Thoracic aorta (tissue), 2 donors: ENCODE results near the gene HEXD. TPM values are rescaled to one million over a fixed set of nuclear protein-coding genes. Genes with fewer than 3 reads are reported as not detected.

ENCODE experiments used
- ATAC-seq: fragments of 150-250 bp; one replicate; pipeline ENCODE4 v1.8.0; 2017; ENCODE audit warnings: low read depth; ENCODE audit not compliant: insufficient number of reproducible peaks, low FRiP score
- DNase-seq: peaks from one replicate; pipeline ENCODE4 v3.0.0-alpha.2; 2020; ENCODE audit warnings: low spot score
- H3K27ac ChIP-seq, 2 donors: fragments of 200-600 bp; sonication (generic); 1 replicate in 1 of 2; 2 replicates in 1 of 2; pipeline ENCODE4 v1.5.1; 2016; ENCODE audit warnings: mild to moderate bottlenecking in 2 of 2, moderate library complexity in 2 of 2
- H3K27me3 ChIP-seq: fragments of 200-600 bp; sonication (generic); replicated peaks from 2 replicates; pipeline ENCODE4 v1.6.0; 2016; ENCODE audit warnings: mild to moderate bottlenecking; ENCODE audit not compliant: insufficient read depth
- H3K36me3 ChIP-seq: fragments of 200-600 bp; sonication (generic); one replicate; pipeline ENCODE4 v1.5.1; 2016
- H3K4me1 ChIP-seq, 2 donors: fragments of 200-600 bp; sonication (generic); 1 replicate in 1 of 2; 2 replicates in 1 of 2; pipeline versions ENCODE4 v1.5.1 to v1.6.0; 2016; ENCODE audit warnings: low read depth in 2 of 2, mild to moderate bottlenecking in 1 of 2; ENCODE audit not compliant: control insufficient read depth in 1 of 2
- H3K4me3 ChIP-seq: fragments of 200-600 bp; sonication (generic); 2 replicates; pipeline ENCODE4 v1.5.1; 2016; ENCODE audit warnings: mild to moderate bottlenecking
- H3K9me3 ChIP-seq: fragments of 200-600 bp; sonication (generic); 2 replicates; pipeline ENCODE4 v1.5.1; 2016
- CTCF ChIP-seq: fragments of 200-600 bp; sonication (generic); IDR thresholded peaks from one replicate; pipeline ENCODE4 v1.5.1; 2019; ENCODE audit warnings: antibody characterized with exemption
- total RNA-seq, 2 donors: library from RNA; depleted of rRNA; stranded (reverse); fragments of >200 nt; gene quantifications; one replicate each; pipeline versions ENCODE4 v1.1.0 to v1.2.3, GENCODE V29; 2016

The HEXD gene
- total RNA-seq, 2 donors from 2014 or later: 31.4 to 34.7 TPM

GRCh38 chr17:82444284-82444893, 26.2 kb downstream of the HEXD start:
- no peaks in the 10 kb centered on the region for H3K9me3 ChIP-seq
- H3K27me3 ChIP-seq: no peaks in the 10 kb centered on the region
- DNase-seq: no peak
- H3K4me1 ChIP-seq: peaks cover 8 to 22% of the 10 kb centered on the region in 2 donors
- H3K4me3 ChIP-seq: no peak overlapping the region
- peaks cover 9% of the 10 kb centered on the region for H3K36me3 ChIP-seq
- no peak for ATAC-seq
- no peak overlapping the region for H3K27ac ChIP-seq
- no peak for TF ChIP-seq CTCF

- H3K36me3 ChIP-seq: peaks cover 9% of the 10 kb centered on the region
- no peak for TF ChIP-seq CTCF
- no peak overlapping the region for H3K4me3 ChIP-seq
- DNase-seq: no peak
- peak overlapping the region in 1 of 2 donors; percentile 3 for H3K27ac ChIP-seq
- no peaks in the 10 kb centered on the region for H3K9me3 ChIP-seq
- peak; percentile 20 for ATAC-seq
- H3K27me3 ChIP-seq: no peaks in the 10 kb centered on the region
- peaks cover 8 to 29% of the 10 kb centered on the region in 2 donors for H3K4me1 ChIP-seq
These were observed 26.9 kb downstream of the HEXD start for GRCh38 chr17:82444941-82445521.

GRCh38 chr17:82445542-82445941, 27.4 kb downstream of the HEXD start:
- Histone ChIP-seq H3K36me3 (peaks cover 9% of the 10 kb centered on the region), H3K9me3 (no peaks in the 10 kb centered on the region), H3K27me3 (no peaks in the 10 kb centered on the region), H3K27ac (peak overlapping the region in 1 of 2 donors; percentile 3), H3K4me3 (no peak overlapping the region), H3K4me1 (peaks cover 8 to 30% of the 10 kb centered on the region in 2 donors)
- ATAC-seq: no peak
- TF ChIP-seq CTCF: no peak
- DNase-seq: no peak

- H3K4me1 ChIP-seq: peaks cover 8 to 33% of the 10 kb centered on the region in 2 donors
- no peak for TF ChIP-seq CTCF
- DNase-seq (no peak), ATAC-seq (no peak)
- no peak overlapping the region for H3K4me3 ChIP-seq
- no peaks in the 10 kb centered on the region for H3K27me3 ChIP-seq
- H3K36me3 ChIP-seq: peaks cover 9% of the 10 kb centered on the region
- H3K9me3 ChIP-seq: no peaks in the 10 kb centered on the region
- no peak overlapping the region for H3K27ac ChIP-seq
These were observed 28.0 kb downstream of the HEXD start for GRCh38 chr17:82446124-82446523.

GRCh38 chr17:82446649-82447048, 28.5 kb downstream of the HEXD start:
- ATAC-seq (no peak), DNase-seq (no peak)
- Histone ChIP-seq H3K4me1 (peaks cover 12 to 38% of the 10 kb centered on the region in 2 donors), H3K9me3 (no peaks in the 10 kb centered on the region), H3K4me3 (no peak overlapping the region), H3K27me3 (no peaks in the 10 kb centered on the region), H3K27ac (no peak overlapping the region), H3K36me3 (peaks cover 7% of the 10 kb centered on the region)
- no peak for TF ChIP-seq CTCF
